Neural cell (in vitro differentiated cells): Measurements from ENCODE around the gene RASGRP3. TPM values are rescaled to one million over a fixed set of nuclear protein-coding genes. Genes with fewer than 3 reads are reported as not detected.
"Not testable (repeated sequence)": the region's sequence is repeated elsewhere in the genome, so short reads cannot be mapped to it uniquely, and the experiment has no call there.

Experiments used
- H2AFZ ChIP-seq: fragments of 200-600, 300-800 bp; sonication (generic), shearing (Covaris generic); 2 replicates; pipeline ENCODE4 v1.6.0; 2014; ENCODE audit warnings: low read depth, mild to moderate bottlenecking, antibody characterized with exemption, low read length, moderate library complexity
- H3F3A ChIP-seq: fragments of 200-600 bp; shearing (Covaris generic); 2 replicates; pipeline ENCODE4 v1.6.1; 2016; ENCODE audit warnings: mild to moderate bottlenecking, moderate library complexity, mixed read lengths, antibody characterized with exemption, low read length; ENCODE audit not compliant: insufficient read depth, poor library complexity, severe bottlenecking
- H3K27ac ChIP-seq: fragments of 200-600, 300-800 bp; sonication (generic), shearing (Covaris generic); 2 replicates; pipeline ENCODE4 v1.5.1; 2014; ENCODE audit warnings: mild to moderate bottlenecking, low read length, moderate library complexity
- H3K27me3 ChIP-seq: fragments of 300-800, 200-600 bp; sonication (generic), shearing (Covaris generic); 2 replicates; pipeline ENCODE4 v1.6.0; 2014; ENCODE audit warnings: mild to moderate bottlenecking, low read depth, low read length, moderate library complexity; ENCODE audit not compliant: insufficient read depth
- H3K36me3 ChIP-seq: fragments of 300-800, 200-600 bp; sonication (generic), shearing (Covaris generic); 2 replicates; pipeline ENCODE4 v1.5.1; 2014; ENCODE audit warnings: mild to moderate bottlenecking, antibody characterized with exemption, low read length, moderate library complexity; ENCODE audit not compliant: insufficient read depth
- H3K4me2 ChIP-seq: fragments of 300-800, 200-600 bp; sonication (generic), shearing (Covaris generic); 2 replicates; pipeline ENCODE4 v1.6.0; 2014; ENCODE audit warnings: mild to moderate bottlenecking, low read length
- H3K4me3 ChIP-seq: fragments of 300-800, 200-600 bp; sonication (generic), shearing (Covaris generic); 2 replicates; pipeline ENCODE4 v1.5.1; 2014; ENCODE audit warnings: mild to moderate bottlenecking, low read length, moderate library complexity
- H3K79me2 ChIP-seq: fragments of 200-600 bp; shearing (Covaris generic); replicated peaks from 2 replicates; pipeline ENCODE4 v1.6.0; 2014; ENCODE audit warnings: mild to moderate bottlenecking, low read length, moderate library complexity; ENCODE audit not compliant: insufficient read depth
- H3K9ac ChIP-seq: fragments of 300-800, 200-600 bp; sonication (generic), shearing (Covaris generic); 2 replicates; pipeline ENCODE4 v1.6.1; 2016; ENCODE audit warnings: mild to moderate bottlenecking, low read length, mixed read lengths
- H3K9me2 ChIP-seq: fragments of 200-600 bp; shearing (Covaris generic); 2 replicates; pipeline ENCODE4 v1.6.1; 2016; ENCODE audit warnings: mild to moderate bottlenecking, low read length, mixed read lengths; ENCODE audit not compliant: insufficient read depth
- H3K9me3 ChIP-seq: fragments of 200-600, 300-800 bp; sonication (generic), shearing (Covaris generic); 2 replicates; pipeline ENCODE4 v1.6.1; 2016; ENCODE audit warnings: mild to moderate bottlenecking, mixed run types, low read length, moderate library complexity, mixed read lengths
- H4K20me1 ChIP-seq: fragments of 200-600 bp; shearing (Covaris generic); 2 replicates; pipeline ENCODE4 v1.6.1; 2016; ENCODE audit warnings: mild to moderate bottlenecking, mixed run types; ENCODE audit not compliant: insufficient read depth
- CTCF ChIP-seq: fragments of 450-650 bp; IDR thresholded peaks from 2 replicates; pipeline ENCODE4 v1.5.1; 2014; ENCODE audit warnings: antibody characterized with exemption, mild to moderate bottlenecking, moderate library complexity; ENCODE audit not compliant: poor library complexity, severe bottlenecking
- EP300 ChIP-seq: fragments of 450-650 bp; conservative IDR thresholded peaks from 2 replicates; pipeline ENCODE4 v1.6.1; 2014; ENCODE audit warnings: antibody characterized with exemption, mild to moderate bottlenecking, moderate library complexity; ENCODE audit not compliant: poor library complexity, severe bottlenecking
- EZH2 ChIP-seq: fragments of 200-600, 300-800 bp; shearing (Covaris generic), sonication (generic); IDR thresholded peaks from 2 replicates; pipeline ENCODE4 v1.6.1; 2014; ENCODE audit warnings: antibody characterized with exemption, low read length, borderline replicate concordance, mild to moderate bottlenecking; ENCODE audit not compliant: insufficient read depth, poor library complexity, severe bottlenecking
- MXI1 ChIP-seq: fragments of 450-650 bp; conservative IDR thresholded peaks from 2 replicates; pipeline ENCODE4 v1.6.1; 2014; ENCODE audit warnings: antibody characterized with exemption, mild to moderate bottlenecking; ENCODE audit not compliant: poor library complexity, severe bottlenecking
- POLR2AphosphoS5 ChIP-seq: IDR thresholded peaks from 2 replicates; pipeline ENCODE4 v1.6.1; 2012
- RAD21 ChIP-seq: fragments of 450-650 bp; conservative IDR thresholded peaks from 2 replicates; pipeline ENCODE4 v1.6.1; 2014; ENCODE audit warnings: antibody characterized with exemption, mild to moderate bottlenecking, moderate library complexity
- SMC3 ChIP-seq: fragments of 450-650 bp; conservative IDR thresholded peaks from 2 replicates; pipeline ENCODE4 v1.6.1; 2014; ENCODE audit warnings: antibody characterized with exemption, mild to moderate bottlenecking, moderate library complexity; ENCODE audit not compliant: poor library complexity
- TAF1 ChIP-seq: IDR thresholded peaks from 2 replicates; pipeline ENCODE4 v1.6.1; 2012; ENCODE audit warnings: low read depth
- polyA plus RNA-seq: library from polyadenylated mRNA; depleted of rRNA; stranded (reverse); fragments of >200 nt; gene quantifications from 2 replicates; pipeline ENCODE4 v1.2.3, GENCODE V29; 2014
- TF ChIP-seq, protein P1 (sequence below): IDR thresholded peaks from 2 replicates; pipeline ENCODE4 v1.6.1; 2012; ENCODE audit warnings: borderline replicate concordance

The RASGRP3 gene
- polyA plus RNA-seq, 1 donor from 2014 or later = 25.3 TPM

- Histone ChIP-seq H3K27ac (no peak overlapping the region), H2AFZ (no peak overlapping the region), H3K9me3 (no peaks in the 10 kb centered on the region), H3K79me2 (no peaks in the 10 kb centered on the region), H3K9ac (no peak overlapping the region), H3K4me2 (no peak overlapping the region), H3K27me3 (no peaks in the 10 kb centered on the region), H3K4me3 (no peak overlapping the region), H3K36me3 (no peaks in the 10 kb centered on the region), H3K9me2 (no peaks in the 10 kb centered on the region), H4K20me1 (no peaks in the 10 kb centered on the region), H3F3A (no peaks in the 10 kb centered on the region)
- no peak for TF ChIP-seq EP300
Observed at GRCh38 chr2:33437815-33438214, 38.6 kb upstream of the RASGRP3 start.

GRCh38 chr2:33441235-33441810 lies 35.1 kb upstream of the RASGRP3 start:
- H4K20me1 ChIP-seq = no peaks in the 10 kb centered on the region
- no peak overlapping the region for H2AFZ ChIP-seq
- H3K79me2 ChIP-seq = no peaks in the 10 kb centered on the region
- no peaks in the 10 kb centered on the region for H3K9me3 ChIP-seq
- no peak overlapping the region for H3K4me2 ChIP-seq
- H3K9me2 ChIP-seq = no peaks in the 10 kb centered on the region
- no peaks in the 10 kb centered on the region for H3F3A ChIP-seq
- no peak overlapping the region for H3K9ac ChIP-seq
- no peaks in the 10 kb centered on the region for H3K27me3 ChIP-seq
- no peak overlapping the region for H3K27ac ChIP-seq
- TF ChIP-seq RAD21 (peak; percentile 87), TAF1 (no peak), MXI1 (no peak), EP300 (no peak), CTCF (peak; percentile 77), SMC3 (peak; percentile 83), POLR2AphosphoS5 (no peak), EZH2 (no peak)
- TF ChIP-seq, protein P1, sequence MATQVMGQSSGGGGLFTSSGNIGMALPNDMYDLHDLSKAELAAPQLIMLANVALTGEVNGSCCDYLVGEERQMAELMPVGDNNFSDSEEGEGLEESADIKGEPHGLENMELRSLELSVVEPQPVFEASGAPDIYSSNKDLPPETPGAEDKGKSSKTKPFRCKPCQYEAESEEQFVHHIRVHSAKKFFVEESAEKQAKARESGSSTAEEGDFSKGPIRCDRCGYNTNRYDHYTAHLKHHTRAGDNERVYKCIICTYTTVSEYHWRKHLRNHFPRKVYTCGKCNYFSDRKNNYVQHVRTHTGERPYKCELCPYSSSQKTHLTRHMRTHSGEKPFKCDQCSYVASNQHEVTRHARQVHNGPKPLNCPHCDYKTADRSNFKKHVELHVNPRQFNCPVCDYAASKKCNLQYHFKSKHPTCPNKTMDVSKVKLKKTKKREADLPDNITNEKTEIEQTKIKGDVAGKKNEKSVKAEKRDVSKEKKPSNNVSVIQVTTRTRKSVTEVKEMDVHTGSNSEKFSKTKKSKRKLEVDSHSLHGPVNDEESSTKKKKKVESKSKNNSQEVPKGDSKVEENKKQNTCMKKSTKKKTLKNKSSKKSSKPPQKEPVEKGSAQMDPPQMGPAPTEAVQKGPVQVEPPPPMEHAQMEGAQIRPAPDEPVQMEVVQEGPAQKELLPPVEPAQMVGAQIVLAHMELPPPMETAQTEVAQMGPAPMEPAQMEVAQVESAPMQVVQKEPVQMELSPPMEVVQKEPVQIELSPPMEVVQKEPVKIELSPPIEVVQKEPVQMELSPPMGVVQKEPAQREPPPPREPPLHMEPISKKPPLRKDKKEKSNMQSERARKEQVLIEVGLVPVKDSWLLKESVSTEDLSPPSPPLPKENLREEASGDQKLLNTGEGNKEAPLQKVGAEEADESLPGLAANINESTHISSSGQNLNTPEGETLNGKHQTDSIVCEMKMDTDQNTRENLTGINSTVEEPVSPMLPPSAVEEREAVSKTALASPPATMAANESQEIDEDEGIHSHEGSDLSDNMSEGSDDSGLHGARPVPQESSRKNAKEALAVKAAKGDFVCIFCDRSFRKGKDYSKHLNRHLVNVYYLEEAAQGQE = no peak
- H3K4me3 ChIP-seq = no peak overlapping the region
- no peaks in the 10 kb centered on the region for H3K36me3 ChIP-seq

DNA sequence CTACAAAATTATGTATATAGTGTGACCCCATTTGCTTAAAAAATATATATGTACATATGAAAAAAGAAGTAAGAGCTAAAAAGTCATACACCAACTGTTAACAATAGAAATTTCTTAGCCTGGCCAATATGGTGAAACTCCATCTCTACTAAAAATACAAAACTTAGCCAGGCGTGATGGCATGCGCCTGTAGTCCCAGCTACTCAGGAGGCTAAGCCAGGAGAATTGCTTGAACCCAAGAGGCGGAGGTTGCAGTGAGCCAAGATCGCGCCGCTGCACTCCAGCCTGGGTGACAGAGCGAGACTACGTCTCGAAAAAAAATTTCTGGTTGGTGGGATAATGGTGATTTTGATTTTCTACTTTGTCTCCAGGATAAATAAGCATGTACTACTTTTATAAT lies 34.4 kb upstream of the RASGRP3 start:
- not testable (repeated sequence) for H3K4me2 ChIP-seq, H3K9ac ChIP-seq, H2AFZ ChIP-seq, H3F3A ChIP-seq, H3K79me2 ChIP-seq, H3K36me3 ChIP-seq, H4K20me1 ChIP-seq, H3K27ac ChIP-seq, H3K9me2 ChIP-seq, H3K27me3 ChIP-seq, H3K9me3 ChIP-seq, H3K4me3 ChIP-seq
